NCI-H187 treated with DMSO at 0.1 percent for 48 hours (cell line): ENCODE measurements around the gene CDC34.

Experiments
- DNase-seq: peaks from one replicate; lab custom pipeline; 2025; lab: John Stamatoyannopoulos, UW

The CDC34 gene

DNA sequence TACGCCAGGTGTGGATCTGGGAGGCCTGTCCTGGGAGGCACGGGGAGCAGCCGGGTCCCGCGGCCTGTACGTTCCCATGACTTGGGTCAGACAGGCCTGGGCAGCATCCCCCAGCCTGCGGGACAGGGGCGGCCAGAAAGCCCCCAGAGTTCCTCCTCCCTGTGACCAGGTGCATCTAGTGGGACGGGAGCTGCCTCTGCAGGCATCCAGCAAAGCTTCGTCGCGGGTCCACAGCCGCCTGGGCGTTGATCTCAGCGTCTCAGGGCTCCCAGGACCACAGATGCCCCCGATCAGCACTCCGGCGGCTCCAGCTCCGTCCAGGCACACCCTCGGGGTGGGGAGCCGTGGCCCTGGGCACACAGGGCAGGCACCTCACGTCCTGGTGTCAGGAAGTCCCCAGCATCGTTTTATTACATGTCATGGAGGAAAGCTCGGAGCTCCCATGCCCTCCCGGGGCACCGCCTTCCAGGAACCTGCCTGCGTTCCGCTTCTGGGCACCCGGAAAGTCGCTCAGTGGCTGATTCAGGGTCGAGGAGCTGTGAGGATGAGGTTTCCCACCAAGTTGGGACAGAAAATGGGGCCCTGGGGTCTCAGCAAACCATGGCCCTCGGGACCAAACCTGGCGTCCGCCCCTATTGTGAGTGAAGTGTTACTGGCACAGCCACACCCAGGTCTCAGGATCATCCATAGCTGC, 10.8 kb downstream of the CDC34 start:
- DNase-seq = no peak

DNA sequence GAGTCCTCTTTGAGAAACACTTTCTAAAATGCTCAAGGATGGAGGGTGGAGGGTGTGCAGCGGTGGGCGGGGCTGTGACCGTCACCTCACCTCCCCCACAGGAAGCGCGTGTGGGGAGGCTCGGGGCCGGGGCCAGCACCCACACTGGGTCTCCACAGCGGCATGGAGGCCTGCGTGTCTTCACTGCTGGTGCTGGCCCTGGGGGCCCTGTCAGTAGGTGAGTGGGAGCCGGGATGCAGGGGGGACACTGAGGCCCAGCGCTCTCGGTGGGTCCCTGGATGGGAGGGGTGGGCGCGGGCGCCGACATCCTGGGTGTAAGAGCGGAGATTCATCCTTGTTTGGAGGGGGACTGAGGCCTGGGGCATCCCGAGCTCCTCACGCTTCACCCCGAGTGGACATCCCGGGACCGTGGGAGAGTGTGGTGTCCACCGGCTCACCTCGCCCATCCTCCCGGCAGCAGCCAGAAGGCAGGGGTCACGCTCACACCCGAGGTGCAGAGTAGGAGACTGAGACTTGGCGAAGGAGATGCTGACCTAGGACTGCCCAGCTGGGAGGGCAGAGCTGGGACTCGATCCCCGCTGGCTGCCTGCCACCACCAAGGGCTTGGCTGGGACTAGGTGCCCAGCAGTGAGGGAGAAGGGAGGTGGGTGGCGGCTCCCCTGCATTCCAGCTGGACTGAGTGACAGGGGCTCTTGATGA, 12.5 kb downstream of the CDC34 start, which contains the start of gene GZMM:
GZMM (plus strand) TSS at position 144 of the 699 bp plus-strand sequence; CDS start at position 163, 19 bp downstream.
- DNase-seq = no peak

DNA sequence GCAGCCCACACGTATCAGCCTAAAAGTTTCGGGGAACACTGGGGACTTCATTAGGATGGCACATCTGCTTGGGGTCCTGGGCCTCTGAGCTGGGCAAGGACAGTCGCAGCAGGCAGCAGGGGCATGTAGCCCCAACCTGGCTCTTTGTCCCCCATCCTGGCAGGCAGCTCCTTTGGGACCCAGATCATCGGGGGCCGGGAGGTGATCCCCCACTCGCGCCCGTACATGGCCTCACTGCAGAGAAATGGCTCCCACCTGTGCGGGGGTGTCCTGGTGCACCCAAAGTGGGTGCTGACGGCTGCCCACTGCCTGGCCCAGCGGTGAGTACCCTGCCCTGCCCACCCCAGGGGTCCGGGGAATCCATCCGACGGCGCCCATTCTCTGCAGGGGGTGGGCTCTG, 15.6 kb downstream of the CDC34 start:
- no peak for DNase-seq

DNA sequence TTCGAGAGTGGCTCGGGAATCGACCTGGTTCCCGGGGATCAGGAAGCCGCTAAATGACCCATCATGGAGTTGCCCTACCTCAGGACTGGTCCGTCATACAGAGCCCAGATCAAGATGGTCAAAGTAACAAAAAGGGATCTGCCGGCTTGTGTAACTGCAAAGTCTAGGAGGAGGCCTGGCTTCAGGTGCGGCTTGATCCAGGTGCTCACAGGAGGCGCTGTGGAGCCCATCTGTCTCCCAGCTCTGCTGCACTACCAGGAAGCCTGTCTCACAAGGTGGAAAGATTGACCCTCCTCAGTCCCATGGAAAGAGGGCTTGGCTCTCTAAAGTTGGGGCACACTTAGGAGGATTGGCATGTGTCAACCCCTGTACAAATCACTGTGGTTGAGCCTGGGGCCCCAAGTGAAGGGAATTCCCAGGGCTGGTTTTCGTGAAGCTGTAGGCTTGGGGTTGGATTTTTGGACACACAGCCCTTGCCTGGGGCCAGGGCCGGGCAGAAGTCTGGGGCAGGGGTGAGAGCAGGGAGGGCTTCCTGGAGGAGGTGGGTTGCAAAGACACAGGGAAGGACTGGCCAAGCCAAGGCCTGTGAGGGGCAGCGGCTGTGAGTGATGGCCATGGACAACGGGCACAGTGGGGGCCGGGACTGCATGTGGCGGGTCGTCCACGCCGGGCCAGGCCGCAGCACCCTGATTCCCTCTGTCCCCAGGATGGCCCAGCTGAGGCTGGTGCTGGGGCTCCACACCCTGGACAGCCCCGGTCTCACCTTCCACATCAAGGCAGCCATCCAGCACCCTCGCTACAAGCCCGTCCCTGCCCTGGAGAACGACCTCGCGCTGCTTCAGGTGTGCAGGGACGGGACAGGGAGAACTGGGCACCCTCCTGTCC, 16.5 kb downstream of the CDC34 start:
- DNase-seq = no peak

DNA sequence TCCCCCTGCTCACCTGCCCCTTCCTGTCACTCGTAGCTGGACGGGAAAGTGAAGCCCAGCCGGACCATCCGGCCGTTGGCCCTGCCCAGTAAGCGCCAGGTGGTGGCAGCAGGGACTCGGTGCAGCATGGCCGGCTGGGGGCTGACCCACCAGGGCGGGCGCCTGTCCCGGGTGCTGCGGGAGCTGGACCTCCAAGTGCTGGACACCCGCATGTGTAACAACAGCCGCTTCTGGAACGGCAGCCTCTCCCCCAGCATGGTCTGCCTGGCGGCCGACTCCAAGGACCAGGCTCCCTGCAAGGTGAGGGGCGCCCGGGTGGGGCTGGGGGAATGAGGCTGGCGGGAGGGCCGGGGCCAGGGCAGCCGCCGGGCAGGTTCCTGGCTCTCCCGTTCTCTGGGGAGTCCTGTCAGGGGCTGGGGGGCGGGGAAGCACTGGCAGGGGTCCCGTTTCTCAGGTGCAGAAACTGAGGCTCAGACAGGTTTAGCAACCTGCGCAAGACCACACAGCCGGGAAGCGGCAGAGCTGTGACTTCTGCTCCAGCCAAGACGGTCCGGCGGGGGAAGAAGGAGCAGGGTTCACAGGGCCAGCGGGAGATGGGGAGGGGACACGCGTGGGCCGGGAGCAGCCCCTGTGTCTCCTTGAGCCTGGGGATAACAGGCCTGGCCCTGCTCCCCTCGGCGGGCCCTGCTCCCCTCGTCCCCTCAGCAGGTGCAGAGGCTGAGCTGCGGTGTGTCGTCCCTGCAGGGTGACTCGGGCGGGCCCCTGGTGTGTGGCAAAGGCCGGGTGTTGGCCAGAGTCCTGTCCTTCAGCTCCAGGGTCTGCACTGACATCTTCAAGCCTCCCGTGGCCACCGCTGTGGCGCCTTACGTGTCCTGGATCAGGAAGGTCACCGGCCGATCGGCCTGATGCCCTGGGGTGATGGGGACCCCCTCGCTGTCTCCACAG, 17.6 kb downstream of the CDC34 start:
- DNase-seq = no peak

DNA sequence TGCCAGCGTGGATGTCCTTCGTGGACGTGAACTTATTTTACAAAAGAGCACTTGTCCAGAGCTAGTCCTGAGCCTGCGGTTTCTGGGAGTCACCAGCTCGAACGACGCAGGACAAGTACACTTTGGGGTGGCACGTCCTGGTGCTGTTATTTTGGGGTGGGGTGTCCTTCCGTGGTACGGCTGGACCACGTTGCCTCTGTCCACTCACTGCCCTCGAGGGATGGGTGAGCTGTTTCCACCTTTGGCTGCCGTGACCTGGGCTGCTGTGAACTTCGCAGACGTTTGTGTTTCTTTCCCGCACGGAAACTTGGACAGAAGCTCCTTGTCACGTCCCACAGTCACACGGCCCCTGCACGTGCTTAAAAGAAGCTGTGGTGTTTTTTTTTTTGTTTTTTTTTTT, 23.3 kb downstream of the CDC34 start:
- no peak for DNase-seq

DNA sequence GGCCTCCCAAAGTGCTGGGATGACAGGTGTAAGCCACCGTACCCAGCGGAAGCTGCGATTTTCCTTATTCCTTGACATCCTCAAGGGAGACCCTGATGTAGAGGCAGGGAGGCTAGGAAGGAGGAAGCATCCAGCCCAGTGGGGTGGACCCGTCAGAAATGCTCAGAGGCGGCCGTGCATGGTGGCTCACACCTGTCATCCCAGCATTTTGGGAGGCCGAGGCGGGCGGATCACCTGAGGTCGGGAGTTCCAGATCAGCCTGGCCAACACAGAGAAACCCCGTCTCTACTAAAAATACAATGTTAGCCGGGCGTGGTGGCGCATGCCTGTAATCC, 23.9 kb downstream of the CDC34 start:
- DNase-seq = no peak

DNA sequence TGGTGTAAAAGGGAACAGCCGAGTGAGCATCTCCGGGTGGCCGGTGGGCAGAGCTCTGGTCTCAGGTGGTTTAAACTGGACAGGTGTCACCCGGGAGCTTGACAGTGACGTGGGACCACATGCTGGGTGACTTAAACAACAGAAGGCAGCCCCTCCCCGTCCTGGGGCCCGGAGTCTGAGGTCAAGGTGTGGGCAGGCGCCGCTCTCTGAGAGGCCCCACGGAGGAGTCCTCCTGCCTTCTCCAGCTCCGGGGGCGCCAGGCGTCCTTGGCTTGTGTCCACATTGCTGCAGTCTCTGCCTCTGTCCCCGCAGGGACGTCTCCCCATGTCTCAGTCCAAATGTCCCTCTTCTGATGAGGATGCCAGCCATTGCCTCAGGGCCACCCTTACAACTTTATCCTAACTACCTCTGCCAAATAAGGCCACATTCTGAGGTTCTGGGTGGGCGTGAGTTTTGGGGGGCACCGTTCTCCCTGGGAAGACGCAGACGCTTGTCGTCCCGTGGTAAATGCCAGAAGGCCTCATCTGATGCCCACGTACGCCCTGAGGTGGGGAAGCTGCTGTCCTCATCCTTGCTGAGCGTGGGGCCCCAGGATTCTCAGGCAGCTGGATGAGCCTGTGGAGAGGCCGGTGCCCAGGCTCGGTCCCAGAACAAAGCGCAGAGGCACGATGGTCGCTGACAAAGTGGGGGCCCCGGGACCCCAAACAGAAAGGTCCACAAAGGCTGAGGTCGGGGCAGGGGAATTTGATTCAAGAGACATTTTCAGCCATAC, 25.2 kb downstream of the CDC34 start:
- DNase-seq = no peak

DNA sequence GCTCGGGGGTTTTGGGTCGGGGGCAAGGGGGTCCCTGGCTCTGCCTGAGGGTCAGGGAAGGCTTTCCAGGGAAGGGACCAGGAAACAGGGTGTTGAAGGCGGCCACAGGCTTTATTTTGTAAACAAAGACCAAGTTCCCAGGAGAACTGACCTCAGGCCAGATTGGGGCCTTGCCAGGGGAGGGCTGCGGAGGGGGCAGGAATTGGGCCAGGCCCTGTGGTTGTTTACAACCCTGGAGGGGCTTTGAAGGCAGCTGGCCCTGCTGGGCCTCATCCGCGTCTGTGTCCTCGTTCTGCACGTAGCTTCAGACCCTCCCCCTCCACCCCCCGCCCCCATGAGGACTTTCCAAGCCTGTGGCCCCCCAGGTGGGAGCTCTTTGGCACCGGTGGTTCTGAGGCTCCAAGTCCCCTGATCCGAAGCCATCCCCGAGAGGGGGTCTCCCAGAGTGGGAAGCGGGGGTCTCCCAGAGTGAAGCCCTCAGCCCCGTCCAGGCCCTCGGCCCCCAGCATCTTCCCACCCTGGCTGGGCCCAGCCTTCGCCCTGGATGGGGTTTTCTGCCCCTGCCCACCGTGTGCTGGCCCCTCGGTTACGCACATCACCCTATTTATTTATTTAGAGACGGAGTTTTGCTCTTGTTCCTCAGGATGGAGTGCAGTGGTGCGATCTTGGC, 27.3 kb downstream of the CDC34 start:
- no peak for DNase-seq

DNA sequence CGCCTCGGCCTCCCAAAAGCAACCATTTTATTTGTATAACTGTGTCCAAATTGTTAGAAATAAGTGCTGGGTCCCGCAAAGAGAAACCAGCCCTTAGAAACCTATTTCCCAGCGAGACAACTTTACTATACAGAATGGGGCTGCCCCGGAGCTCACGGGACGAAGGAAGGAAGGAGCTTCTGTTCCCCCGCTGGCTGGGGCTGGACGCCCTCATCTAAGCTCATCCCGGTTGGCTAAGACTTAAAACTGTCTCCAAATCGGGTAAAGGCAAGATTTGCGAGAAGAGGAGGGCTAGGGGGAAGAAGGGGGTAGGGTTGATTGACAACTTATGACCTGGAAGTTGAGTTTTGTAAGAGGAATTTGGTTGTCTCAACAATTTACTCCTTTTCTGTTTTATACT, 28.6 kb downstream of the CDC34 start:
- DNase-seq = no peak

DNA sequence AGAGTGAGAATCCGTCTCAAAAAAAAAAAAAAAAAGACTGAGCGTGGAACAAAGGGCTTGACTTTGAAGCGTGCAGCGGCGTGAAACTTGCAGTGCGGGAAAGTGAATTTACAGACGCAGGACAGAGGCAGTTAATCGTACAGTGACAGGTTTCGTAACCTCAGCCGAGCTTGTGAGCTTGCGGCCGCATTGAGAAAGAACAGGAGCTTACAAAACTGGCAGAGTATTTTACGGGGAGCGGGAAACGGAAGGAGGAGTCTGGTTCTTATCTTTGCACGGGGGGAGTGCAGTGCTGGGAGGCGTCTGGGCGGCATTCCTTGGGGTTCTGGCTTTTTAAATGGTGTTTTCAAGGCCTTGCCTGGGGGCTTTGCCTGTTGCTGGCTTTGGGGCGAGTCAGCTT, 34.8 kb downstream of the CDC34 start:
- no peak for DNase-seq

DNA sequence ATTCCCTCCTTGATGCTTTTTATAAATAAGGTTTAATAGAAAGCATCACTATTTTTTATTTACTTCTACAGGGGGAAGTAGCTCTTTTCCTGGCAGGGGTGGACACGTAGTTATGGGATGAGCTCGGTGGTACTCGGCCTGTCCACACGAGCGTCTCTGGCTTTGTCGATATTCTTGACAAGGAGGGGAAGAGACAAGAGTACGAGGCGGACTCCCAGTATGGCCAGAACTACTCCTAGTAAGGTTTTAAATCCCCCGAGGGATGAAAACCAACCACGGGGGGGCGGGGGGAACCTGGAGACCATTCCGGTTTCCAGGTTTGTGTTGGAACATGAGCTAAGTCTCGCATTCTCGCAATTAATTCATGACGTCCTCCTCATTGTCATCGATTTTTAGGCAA, 35.3 kb downstream of the CDC34 start:
- DNase-seq = no peak

DNA sequence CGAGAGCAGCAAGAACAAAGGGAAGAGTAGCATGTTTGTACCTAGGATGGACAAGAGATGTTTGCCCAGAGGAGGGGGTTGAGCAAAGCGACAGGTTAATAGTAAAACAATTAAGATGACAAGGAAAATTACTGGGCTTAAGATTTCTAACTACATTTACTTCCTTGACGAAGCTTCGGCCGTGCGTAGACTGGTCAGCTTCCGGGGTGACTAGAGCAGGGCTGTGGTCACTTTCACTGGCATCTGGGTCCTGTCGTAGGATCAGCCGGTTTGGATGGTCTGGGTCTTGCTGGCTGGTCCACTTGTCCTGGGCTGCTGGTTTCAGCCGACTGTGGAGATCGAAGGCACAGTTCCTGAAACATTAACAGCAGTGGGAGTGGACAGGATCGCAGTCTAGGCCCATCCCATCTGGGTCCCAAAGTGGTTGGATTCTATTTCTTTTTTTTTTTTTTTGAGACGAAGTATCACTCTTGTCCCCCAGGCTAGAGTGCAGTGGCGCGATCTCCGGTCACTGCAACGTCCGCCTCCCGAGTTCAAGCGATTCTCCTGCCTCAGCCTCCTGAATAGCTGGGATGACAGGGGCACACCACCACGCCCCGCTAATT, 35.8 kb downstream of the CDC34 start:
- DNase-seq = no peak

DNA sequence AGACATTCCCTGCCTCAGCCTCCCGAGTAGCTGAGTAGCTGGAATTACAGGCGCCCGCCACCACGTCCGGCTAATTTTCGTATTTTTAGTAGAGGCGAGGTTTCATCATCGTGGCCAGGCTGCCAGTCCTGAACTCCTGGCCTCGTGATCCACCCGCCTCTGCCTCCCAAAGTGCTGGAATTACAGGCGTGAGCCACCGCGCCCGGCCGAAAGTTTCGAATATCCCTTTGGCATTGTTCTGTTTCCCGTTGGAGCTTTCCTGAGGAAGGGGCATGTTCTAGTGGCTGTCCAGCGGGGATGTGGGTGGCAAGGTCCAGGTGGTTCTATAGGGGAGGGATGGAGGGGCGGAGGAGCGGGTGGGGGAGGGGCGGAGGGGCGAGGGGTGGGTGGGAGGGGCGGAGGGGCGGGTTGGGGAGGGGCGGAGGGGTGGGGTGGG, 38.7 kb downstream of the CDC34 start:
- DNase-seq = no peak

DNA sequence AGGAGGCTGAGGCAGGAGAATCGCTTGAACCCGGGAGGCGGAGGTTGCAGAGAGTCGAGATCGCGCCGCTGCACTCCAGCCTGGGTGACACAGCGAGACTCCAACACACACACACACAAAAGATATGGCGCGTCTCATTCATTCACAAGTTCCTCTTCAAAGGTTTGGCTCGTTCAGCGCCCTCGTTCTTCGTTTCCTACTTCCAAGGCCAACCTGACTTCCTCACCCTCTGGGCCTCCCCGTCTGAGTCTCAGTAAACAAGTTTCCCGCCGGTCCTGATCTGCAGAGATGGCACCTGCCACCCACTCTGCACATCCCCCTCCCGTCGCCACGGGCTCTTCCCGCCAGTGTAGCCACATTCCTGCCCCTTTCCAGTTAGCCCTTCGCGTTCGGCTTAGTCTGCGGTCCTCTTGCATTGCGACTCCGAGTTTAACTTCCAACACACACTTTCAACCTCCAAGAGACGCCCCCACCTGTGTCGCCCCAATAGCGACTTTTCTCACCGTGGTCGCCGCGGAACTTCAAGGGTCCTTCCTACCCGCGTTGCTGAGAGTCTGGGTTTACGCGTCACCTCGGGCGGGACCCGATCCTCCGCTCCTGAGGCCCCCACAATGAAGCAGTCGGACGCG, 39.5 kb downstream of the CDC34 start:
- peak; percentile 43 for DNase-seq

DNA sequence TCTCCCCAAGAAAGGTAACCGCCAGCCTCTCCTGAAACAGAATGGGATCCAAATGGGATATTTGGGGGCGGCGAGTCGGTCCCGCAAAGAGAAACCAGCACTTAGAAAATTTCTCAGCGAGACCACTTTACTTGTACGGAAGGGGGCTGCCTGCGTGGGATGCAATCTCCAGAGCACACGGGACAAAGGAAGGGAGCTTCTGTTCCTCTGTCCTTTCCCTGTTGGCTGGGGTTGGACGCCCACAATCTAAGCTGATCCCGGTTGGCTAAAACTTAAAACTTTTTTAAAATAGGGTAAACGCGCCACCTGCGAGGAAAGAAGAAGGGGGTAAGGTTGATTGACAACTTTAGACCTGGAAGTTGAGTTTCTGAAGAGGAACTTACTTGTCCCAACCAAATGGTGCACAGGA, 40.0 kb downstream of the CDC34 start:
- no peak for DNase-seq

DNA sequence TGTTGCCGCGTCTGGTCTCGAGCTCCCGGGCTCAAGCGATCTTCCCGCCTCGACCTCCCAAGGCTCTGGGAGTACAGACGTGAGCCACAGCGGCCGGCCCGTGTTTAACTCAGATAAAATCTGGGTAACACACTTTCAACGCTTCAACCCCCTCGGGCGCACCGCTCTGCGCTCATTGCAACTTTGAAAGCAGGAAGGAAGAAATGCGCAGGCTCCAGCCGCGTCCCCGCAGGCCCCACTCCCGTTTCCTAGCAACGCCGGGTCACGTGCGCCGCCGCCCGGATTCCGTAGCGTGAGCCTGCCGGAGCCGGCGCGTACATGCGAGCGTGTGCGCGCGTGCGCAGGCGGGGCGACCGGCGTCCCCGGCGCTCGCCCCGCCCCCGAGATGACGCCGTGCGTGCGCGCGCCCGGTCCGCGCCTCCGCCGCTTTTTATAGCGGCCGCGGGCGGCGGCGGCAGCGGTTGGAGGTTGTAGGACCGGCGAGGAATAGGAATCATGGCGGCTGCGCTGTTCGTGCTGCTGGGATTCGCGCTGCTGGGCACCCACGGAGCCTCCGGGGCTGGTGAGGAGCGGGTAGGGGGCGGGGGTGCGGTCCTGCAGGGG, 40.7 kb downstream of the CDC34 start, which contains the start of gene BSG:
BSG (plus strand) TSS at position 457 of the 603 bp plus-strand sequence; CDS start at position 496, 39 bp downstream.
- DNase-seq = peak; percentile 76

DNA sequence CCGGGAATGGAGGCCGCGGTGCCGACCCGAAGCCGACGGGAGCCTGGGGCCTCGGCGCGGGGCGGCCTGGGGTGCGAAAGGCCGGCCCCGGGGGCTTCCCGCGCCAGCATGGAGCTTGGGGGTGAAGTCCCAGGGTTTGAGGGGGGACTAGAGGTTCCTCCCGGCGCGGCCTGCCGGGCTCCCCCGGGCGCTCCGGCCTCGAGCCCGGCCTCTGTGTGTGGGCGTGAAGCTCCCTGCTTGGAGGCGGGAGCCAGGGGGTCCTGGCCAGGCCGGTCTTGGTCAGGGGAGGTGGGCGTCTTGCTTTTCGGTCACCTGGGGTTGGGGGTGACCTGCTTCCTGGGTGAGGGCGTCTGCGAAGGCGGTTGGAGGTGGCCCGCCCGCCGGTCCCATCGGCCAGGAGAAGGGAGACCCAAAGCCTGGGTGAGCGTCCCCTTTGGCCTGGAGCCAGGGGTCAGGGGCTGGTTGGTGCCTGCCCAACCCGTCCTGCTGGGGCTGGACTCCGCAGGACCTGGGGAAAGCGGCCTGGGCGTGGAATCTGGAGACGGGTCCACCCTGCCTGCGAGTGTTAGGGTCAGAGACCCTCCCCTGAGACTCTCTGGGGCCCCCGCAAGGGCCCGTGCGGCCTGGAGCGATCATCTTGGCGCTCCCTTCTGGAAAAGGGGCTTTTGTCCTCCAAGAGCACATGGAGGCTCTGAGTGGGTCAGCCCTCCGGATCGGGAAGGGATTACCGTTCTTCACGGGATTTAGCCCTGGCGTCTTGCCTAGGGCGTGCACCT, 41.4 kb downstream of the CDC34 start:
- no peak for DNase-seq
